CD8-positive, alpha-beta memory T cell (primary cell): ENCODE results near the gene TENM4. TPM values are rescaled to one million over a fixed set of nuclear protein-coding genes. Genes with fewer than 3 reads are reported as not detected.

ENCODE experiments used
- CTCF ChIA-PET: fragments of 350-600 bp; sonication (Branson Sonifier 250); formaldehyde crosslinking; loops from one replicate; lab custom pipeline; 2021; ENCODE audit warnings: antibody characterized with exemption; lab: Charles Lee
- POLR2A ChIA-PET: fragments of 350-600 bp; sonication (Branson Sonifier 250); formaldehyde crosslinking; loops from one replicate; lab custom pipeline; 2021; ENCODE audit warnings: antibody characterized with exemption; lab: Charles Lee
- DNase-seq, 5 donors: peaks; one replicate each; pipeline versions ENCODE4 v3.0.0 to v3.0.0-alpha.2; 2020 to 2022; ENCODE audit warnings: mixed read lengths in 1 of 5
- H3K27ac ChIP-seq: one replicate; pipeline ENCODE4 v1.7.0; 2013; ENCODE audit warnings: low read depth, mild to moderate bottlenecking, low read length, moderate library complexity
- H3K27me3 ChIP-seq: 2 replicates; pipeline ENCODE4 v1.7.0; 2013; ENCODE audit warnings: low read length, mild to moderate bottlenecking; ENCODE audit not compliant: insufficient read depth, poor library complexity, severe bottlenecking
- H3K36me3 ChIP-seq: 2 replicates; pipeline ENCODE4 v1.7.0; 2013; ENCODE audit warnings: mild to moderate bottlenecking, low read length, moderate library complexity; ENCODE audit not compliant: insufficient read depth
- H3K4me1 ChIP-seq: 2 replicates; pipeline ENCODE4 v1.7.0; 2013; ENCODE audit warnings: mild to moderate bottlenecking, low read length, moderate library complexity; ENCODE audit not compliant: insufficient read depth
- H3K4me3 ChIP-seq: 2 replicates; pipeline ENCODE4 v1.7.0; 2013; ENCODE audit warnings: mild to moderate bottlenecking, low read length
- H3K9me3 ChIP-seq: 2 replicates; pipeline ENCODE4 v1.7.0; 2013; ENCODE audit warnings: mild to moderate bottlenecking, low read length
- H3K27ac Mint-ChIP-seq, 8 donors: one replicate each; pipeline ENCODE4 v1.8.0; 2020 to 2021; ENCODE audit warnings: mixed read lengths in 8 of 8, mild to moderate bottlenecking in 6 of 8, inconsistent platforms in 3 of 8, moderate library complexity in 3 of 8
- H3K27me3 Mint-ChIP-seq, 2 donors: one replicate each; pipeline ENCODE4 v1.8.0; 2020 to 2021; ENCODE audit warnings: mixed read lengths in 2 of 2, mild to moderate bottlenecking in 1 of 2, moderate library complexity in 1 of 2
- H3K36me3 Mint-ChIP-seq, 3 donors: one replicate each; pipeline ENCODE4 v1.8.0; 2020 to 2021; ENCODE audit warnings: mixed read lengths in 3 of 3, inconsistent platforms in 1 of 3, mild to moderate bottlenecking in 1 of 3
- H3K4me1 Mint-ChIP-seq, 3 donors: one replicate each; pipeline ENCODE4 v1.8.0; 2020 to 2021; ENCODE audit warnings: mixed read lengths in 3 of 3, inconsistent platforms in 1 of 3, mild to moderate bottlenecking in 1 of 3
- H3K4me3 Mint-ChIP-seq, 7 donors: one replicate each; pipeline ENCODE4 v1.8.0; 2020 to 2021; ENCODE audit warnings: mixed read lengths in 7 of 7, mild to moderate bottlenecking in 6 of 7, moderate library complexity in 4 of 7, inconsistent platforms in 2 of 7
- H3K9me3 Mint-ChIP-seq, 5 donors: one replicate each; pipeline ENCODE4 v1.8.0; 2020 to 2022; ENCODE audit warnings: mixed read lengths in 5 of 5, mild to moderate bottlenecking in 3 of 5, moderate library complexity in 2 of 5, inconsistent platforms in 1 of 5
- polyA plus RNA-seq: library from polyadenylated mRNA; unstranded; fragments of 300-500 nt; fragmentation: Illumina TruSeq; gene quantifications from one replicate; pipeline ENCODE4 v1.2.3, GENCODE V29; 2021
- total RNA-seq, 2 experiments: library from RNA; stranded (reverse); gene quantifications; one replicate each; pipeline ENCODE4 v1.2.3, GENCODE V29; 2021

TENM4 gene
- total and polyA plus RNA-seq, 3 experiments from 2014 or later, result not detected

DNA sequence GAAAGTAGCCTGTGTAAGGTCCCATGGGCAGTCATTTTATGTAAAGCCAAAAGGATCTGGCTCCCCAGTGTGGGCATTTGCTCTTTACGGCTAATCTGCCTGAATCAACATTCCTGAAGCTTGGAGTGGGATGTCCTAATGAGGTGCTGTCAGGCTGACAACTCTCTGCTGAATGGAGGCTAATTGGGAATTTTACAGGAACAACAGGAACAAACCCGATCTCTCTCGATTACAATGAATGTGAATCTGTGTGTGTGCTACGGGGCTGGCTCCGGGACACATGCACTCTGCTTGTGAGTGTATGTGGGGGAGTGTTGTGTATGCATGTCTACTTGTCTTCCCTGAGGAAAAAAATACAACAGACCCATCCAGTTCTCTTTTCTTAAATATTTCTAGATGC, 415.2 kb downstream of the TENM4 start:
- Mint-ChIP-seq H3K4me3 (no peak overlapping the region), H3K9me3 (peaks cover 0 to 3% (median 2%) of the 10 kb centered on the region in 5 donors), H3K27ac (no peak overlapping the region), H3K36me3 (no peaks in the 10 kb centered on the region), H3K4me1 (peaks cover 0 to 7% (median 6%) of the 10 kb centered on the region in 3 donors), H3K27me3 (peaks cover 13 to 31% of the 10 kb centered on the region in 2 donors)
- no peaks in the 10 kb centered on the region for H3K4me1 ChIP-seq
- no peak overlapping the region for H3K27ac ChIP-seq
- ChIA-PET POLR2A (no interaction called here), CTCF (no interaction called here)
- H3K4me3 ChIP-seq, result no peak overlapping the region
- no peaks in the 10 kb centered on the region for H3K9me3 ChIP-seq
- no peak for DNase-seq
- H3K27me3 ChIP-seq, result no peaks in the 10 kb centered on the region
- no peaks in the 10 kb centered on the region for H3K36me3 ChIP-seq

- no peaks in the 10 kb centered on the region for H3K36me3 ChIP-seq
- no peaks in the 10 kb centered on the region for H3K9me3 ChIP-seq
- no peaks in the 10 kb centered on the region for H3K4me1 ChIP-seq
- POLR2A ChIA-PET, result no interaction called here
- H3K4me3 Mint-ChIP-seq, result no peak overlapping the region
- no peaks in the 10 kb centered on the region for H3K36me3 Mint-ChIP-seq
- peaks cover 13 to 31% of the 10 kb centered on the region in 2 donors for H3K27me3 Mint-ChIP-seq
- peaks cover 0 to 3% (median 2%) of the 10 kb centered on the region in 5 donors for H3K9me3 Mint-ChIP-seq
- no peak overlapping the region for H3K4me3 ChIP-seq
- CTCF ChIA-PET, result no interaction called here
- peaks cover 0 to 7% (median 6%) of the 10 kb centered on the region in 3 donors for H3K4me1 Mint-ChIP-seq
- H3K27ac Mint-ChIP-seq, result no peak overlapping the region
- H3K27me3 ChIP-seq, result no peaks in the 10 kb centered on the region
- no peak for DNase-seq
- H3K27ac ChIP-seq, result no peak overlapping the region
Observed at GRCh38 chr11:79025097-79025496, 415.7 kb downstream of the TENM4 start.

DNA sequence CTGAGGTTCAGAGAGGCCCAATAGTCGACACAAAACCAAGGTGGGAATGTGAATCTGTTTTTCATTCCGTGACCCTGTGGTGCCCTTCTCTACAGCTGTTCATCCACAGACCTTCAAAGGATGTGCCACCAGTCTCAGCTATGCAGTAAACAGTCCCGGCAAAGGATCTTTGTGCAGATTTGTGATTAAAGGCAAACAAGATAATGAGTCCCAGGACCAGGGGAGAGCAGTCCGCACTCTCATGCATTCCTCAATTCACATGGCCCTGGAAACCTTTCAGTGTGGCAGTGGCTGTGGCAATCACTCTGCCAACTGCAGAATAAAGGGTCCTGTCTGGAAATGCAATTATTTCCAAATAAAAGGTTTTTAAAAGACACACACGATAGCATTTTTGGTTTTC, 418.6 kb downstream of the TENM4 start:
- H3K27me3 Mint-ChIP-seq, result peaks cover 15 to 23% of the 10 kb centered on the region in 2 donors
- no peaks in the 10 kb centered on the region for H3K9me3 ChIP-seq
- H3K9me3 Mint-ChIP-seq, result peaks cover 0 to 2% (median 2%) of the 10 kb centered on the region in 5 donors
- H3K27ac Mint-ChIP-seq, result no peak overlapping the region
- CTCF ChIA-PET, result no interaction called here
- peaks cover 0 to 7% (median 6%) of the 10 kb centered on the region in 3 donors for H3K4me1 Mint-ChIP-seq
- DNase-seq, result no peak
- H3K27ac ChIP-seq, result no peak overlapping the region
- no peak overlapping the region for H3K4me3 Mint-ChIP-seq
- POLR2A ChIA-PET, result no interaction called here
- no peaks in the 10 kb centered on the region for H3K27me3 ChIP-seq
- no peak overlapping the region for H3K4me3 ChIP-seq
- no peaks in the 10 kb centered on the region for H3K36me3 Mint-ChIP-seq
- no peaks in the 10 kb centered on the region for H3K4me1 ChIP-seq
- no peaks in the 10 kb centered on the region for H3K36me3 ChIP-seq

- Mint-ChIP-seq H3K4me1 (peaks cover 0 to 3% (median 1%) of the 10 kb centered on the region in 3 donors), H3K36me3 (no peaks in the 10 kb centered on the region), H3K9me3 (peaks cover 0 to 5% (median 0%) of the 10 kb centered on the region in 5 donors), H3K27me3 (peaks cover 14 to 23% of the 10 kb centered on the region in 2 donors), H3K27ac (no peak overlapping the region), H3K4me3 (no peak overlapping the region)
- no peaks in the 10 kb centered on the region for H3K4me1 ChIP-seq
- H3K4me3 ChIP-seq, result no peak overlapping the region
- H3K36me3 ChIP-seq, result no peaks in the 10 kb centered on the region
- no peak overlapping the region for H3K27ac ChIP-seq
- no peaks in the 10 kb centered on the region for H3K27me3 ChIP-seq
- DNase-seq, result no peak
- ChIA-PET POLR2A (no interaction called here), CTCF (no interaction called here)
- no peaks in the 10 kb centered on the region for H3K9me3 ChIP-seq
Observed at GRCh38 chr11:79021601-79022000, 419.2 kb downstream of the TENM4 start.

DNA sequence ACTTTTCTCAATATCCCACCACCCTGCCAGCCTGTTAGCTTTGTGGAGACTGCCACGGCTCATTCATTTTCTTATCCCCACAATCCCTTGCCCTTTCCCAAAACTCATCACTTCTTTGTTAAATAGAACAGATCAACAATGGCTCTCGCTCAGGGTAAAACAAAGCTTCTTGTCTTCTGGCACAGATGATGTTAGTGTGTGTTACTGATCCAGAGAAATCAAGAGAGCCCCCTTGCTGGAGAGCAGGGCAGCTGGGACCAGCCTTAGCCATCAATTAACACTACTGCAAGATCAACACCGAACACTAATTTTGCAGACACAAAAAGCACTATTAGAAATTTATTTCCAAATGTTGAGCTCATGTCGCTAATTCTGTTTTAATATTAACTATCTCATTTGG, 420.9 kb downstream of the TENM4 start:
- no peaks in the 10 kb centered on the region for H3K36me3 ChIP-seq
- peaks cover 0 to 3% (median 0%) of the 10 kb centered on the region in 5 donors for H3K9me3 Mint-ChIP-seq
- no peaks in the 10 kb centered on the region for H3K27me3 ChIP-seq
- no peaks in the 10 kb centered on the region for H3K4me1 Mint-ChIP-seq
- H3K4me3 Mint-ChIP-seq, result no peak overlapping the region
- CTCF ChIA-PET, result no interaction called here
- H3K27ac Mint-ChIP-seq, result no peak overlapping the region
- peaks cover 14 to 23% of the 10 kb centered on the region in 2 donors for H3K27me3 Mint-ChIP-seq
- no peaks in the 10 kb centered on the region for H3K4me1 ChIP-seq
- H3K4me3 ChIP-seq, result no peak overlapping the region
- H3K36me3 Mint-ChIP-seq, result no peaks in the 10 kb centered on the region
- POLR2A ChIA-PET, result no interaction called here
- no peak overlapping the region for H3K27ac ChIP-seq
- no peaks in the 10 kb centered on the region for H3K9me3 ChIP-seq
- no peak for DNase-seq

GRCh38 chr11:79019277-79019676, 421.6 kb downstream of the TENM4 start:
- ChIA-PET POLR2A (no interaction called here), CTCF (no interaction called here)
- Mint-ChIP-seq H3K27me3 (peaks cover 14 to 19% of the 10 kb centered on the region in 2 donors), H3K9me3 (peaks cover 0 to 3% (median 0%) of the 10 kb centered on the region in 5 donors), H3K4me1 (no peaks in the 10 kb centered on the region), H3K4me3 (no peak overlapping the region), H3K27ac (no peak overlapping the region), H3K36me3 (no peaks in the 10 kb centered on the region)
- Histone ChIP-seq H3K9me3 (no peaks in the 10 kb centered on the region), H3K27ac (no peak overlapping the region), H3K4me3 (no peak overlapping the region), H3K27me3 (no peaks in the 10 kb centered on the region), H3K36me3 (no peaks in the 10 kb centered on the region), H3K4me1 (no peaks in the 10 kb centered on the region)
- no peak for DNase-seq

DNA sequence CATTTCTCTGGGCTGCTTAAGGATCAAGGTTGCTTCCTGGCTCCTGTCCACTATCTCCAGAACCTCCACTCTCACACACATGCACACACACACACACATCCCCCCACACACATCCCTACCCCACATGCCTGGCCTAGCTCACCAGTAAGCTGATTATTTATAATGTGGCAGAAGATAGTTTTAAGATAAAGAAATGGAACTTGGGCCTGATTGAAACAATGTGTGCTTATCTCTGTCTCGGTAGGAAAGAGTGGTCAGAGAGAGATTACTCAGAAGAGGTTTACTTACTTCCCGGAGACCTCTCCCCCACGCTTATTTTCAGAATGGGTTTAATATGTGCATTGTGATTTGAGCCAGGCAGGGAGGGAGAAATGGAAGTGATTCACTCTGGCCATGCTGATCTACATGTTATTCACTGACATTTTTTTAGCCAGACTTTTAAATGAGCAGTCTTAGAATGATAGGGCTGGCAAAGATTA, 422.4 kb downstream of the TENM4 start:
- no peaks in the 10 kb centered on the region for H3K9me3 ChIP-seq
- H3K27me3 ChIP-seq, result no peaks in the 10 kb centered on the region
- H3K36me3 ChIP-seq, result no peaks in the 10 kb centered on the region
- Mint-ChIP-seq H3K27me3 (peaks cover 11 to 14% of the 10 kb centered on the region in 2 donors), H3K9me3 (peaks cover 0 to 3% (median 0%) of the 10 kb centered on the region in 5 donors), H3K4me1 (no peaks in the 10 kb centered on the region), H3K4me3 (no peak overlapping the region), H3K36me3 (no peaks in the 10 kb centered on the region), H3K27ac (no peak overlapping the region)
- H3K4me1 ChIP-seq, result no peaks in the 10 kb centered on the region
- CTCF ChIA-PET, result no interaction called here
- POLR2A ChIA-PET, result no interaction called here
- H3K4me3 ChIP-seq, result no peak overlapping the region
- no peak overlapping the region for H3K27ac ChIP-seq
- no peak for DNase-seq

DNA sequence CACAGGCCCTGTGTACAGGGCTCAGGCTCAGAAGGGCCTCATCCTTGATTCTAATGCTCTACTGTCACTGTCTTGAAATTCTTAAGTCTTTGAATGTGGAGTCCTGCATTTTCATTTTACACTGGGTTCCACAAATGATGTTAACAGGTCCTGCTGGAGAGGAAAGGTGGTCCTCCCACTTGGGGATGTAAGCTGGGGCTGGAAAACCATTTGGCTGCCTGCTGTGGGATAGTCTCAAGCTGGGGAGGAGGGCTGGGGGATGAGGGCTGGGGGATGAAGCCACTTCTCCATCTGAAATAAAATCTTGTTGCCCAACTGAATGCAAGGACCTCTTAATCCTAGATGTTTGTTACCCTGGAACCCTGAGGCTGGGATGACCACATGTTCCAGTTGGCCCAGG, 423.0 kb downstream of the TENM4 start:
- Histone ChIP-seq H3K27me3 (no peaks in the 10 kb centered on the region), H3K4me1 (no peaks in the 10 kb centered on the region), H3K4me3 (no peak overlapping the region), H3K27ac (no peak overlapping the region), H3K36me3 (no peaks in the 10 kb centered on the region), H3K9me3 (no peaks in the 10 kb centered on the region)
- CTCF ChIA-PET, result no interaction called here
- DNase-seq, result no peak
- Mint-ChIP-seq H3K36me3 (no peaks in the 10 kb centered on the region), H3K27ac (no peak overlapping the region), H3K4me1 (no peaks in the 10 kb centered on the region), H3K9me3 (peaks cover 0 to 3% (median 0%) of the 10 kb centered on the region in 5 donors), H3K4me3 (no peak overlapping the region), H3K27me3 (peaks cover 11 to 14% of the 10 kb centered on the region in 2 donors)
- POLR2A ChIA-PET, result no interaction called here
